Hepatocyte (in vitro differentiated cells): Measurements from ENCODE around the gene ABCC9.

Experiments
- EZH2 ChIP-seq: fragments of 200-600 bp; sonication (generic); IDR thresholded peaks from 2 replicates; pipeline ENCODE4 v1.6.1; 2016; ENCODE audit warnings: antibody characterized with exemption, mild to moderate bottlenecking, borderline replicate concordance
- EZH2phosphoT487 ChIP-seq: fragments of 200-600 bp; sonication (generic); IDR thresholded peaks from one replicate; pipeline ENCODE4 v1.6.1; 2018; ENCODE audit warnings: antibody characterized with exemption, mild to moderate bottlenecking, low read depth, moderate library complexity; ENCODE audit not compliant: unreplicated experiment, severe bottlenecking
- TF ChIP-seq, protein P1 (sequence below): fragments of 200-600 bp; sonication (generic); IDR thresholded peaks from 2 replicates; pipeline ENCODE4 v1.5.1; 2016; ENCODE audit warnings: antibody characterized with exemption, mild to moderate bottlenecking; ENCODE audit not compliant: poor library complexity

DNA sequence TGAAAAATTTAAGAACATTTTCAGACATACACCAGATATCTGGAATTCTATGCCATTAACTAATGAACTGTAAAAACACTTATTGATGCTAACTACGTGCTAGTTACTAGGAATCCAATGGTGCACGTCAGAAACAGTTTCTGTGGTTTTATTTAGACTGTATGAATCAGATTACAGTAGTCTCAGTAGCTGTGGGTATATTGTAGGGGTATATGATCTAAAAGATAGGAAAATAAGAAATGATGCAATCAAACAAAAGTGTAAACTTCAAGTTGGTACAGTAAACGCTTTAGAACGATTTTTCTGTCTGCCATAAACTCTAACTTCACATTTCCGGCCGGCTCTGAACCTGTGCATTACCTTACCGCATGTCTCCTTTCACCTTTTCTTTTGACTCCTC lies 2.3 kb downstream of the ABCC9 start:
- TF ChIP-seq EZH2phosphoT487 (no peak), EZH2 (no peak)
- TF ChIP-seq, protein P1, sequence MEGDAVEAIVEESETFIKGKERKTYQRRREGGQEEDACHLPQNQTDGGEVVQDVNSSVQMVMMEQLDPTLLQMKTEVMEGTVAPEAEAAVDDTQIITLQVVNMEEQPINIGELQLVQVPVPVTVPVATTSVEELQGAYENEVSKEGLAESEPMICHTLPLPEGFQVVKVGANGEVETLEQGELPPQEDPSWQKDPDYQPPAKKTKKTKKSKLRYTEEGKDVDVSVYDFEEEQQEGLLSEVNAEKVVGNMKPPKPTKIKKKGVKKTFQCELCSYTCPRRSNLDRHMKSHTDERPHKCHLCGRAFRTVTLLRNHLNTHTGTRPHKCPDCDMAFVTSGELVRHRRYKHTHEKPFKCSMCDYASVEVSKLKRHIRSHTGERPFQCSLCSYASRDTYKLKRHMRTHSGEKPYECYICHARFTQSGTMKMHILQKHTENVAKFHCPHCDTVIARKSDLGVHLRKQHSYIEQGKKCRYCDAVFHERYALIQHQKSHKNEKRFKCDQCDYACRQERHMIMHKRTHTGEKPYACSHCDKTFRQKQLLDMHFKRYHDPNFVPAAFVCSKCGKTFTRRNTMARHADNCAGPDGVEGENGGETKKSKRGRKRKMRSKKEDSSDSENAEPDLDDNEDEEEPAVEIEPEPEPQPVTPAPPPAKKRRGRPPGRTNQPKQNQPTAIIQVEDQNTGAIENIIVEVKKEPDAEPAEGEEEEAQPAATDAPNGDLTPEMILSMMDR: no peak
